HG03432 (cell line): Measurements from ENCODE around the gene UPB1.

Experiments
- ATAC-seq: cut with Tn5 transposase; IDR thresholded peaks from one replicate; pipeline ENCODE4 v1.9.1; 2021; ENCODE audit warnings: mild to moderate bottlenecking, moderate library complexity; ENCODE audit not compliant: unreplicated experiment

The UPB1 gene

DNA sequence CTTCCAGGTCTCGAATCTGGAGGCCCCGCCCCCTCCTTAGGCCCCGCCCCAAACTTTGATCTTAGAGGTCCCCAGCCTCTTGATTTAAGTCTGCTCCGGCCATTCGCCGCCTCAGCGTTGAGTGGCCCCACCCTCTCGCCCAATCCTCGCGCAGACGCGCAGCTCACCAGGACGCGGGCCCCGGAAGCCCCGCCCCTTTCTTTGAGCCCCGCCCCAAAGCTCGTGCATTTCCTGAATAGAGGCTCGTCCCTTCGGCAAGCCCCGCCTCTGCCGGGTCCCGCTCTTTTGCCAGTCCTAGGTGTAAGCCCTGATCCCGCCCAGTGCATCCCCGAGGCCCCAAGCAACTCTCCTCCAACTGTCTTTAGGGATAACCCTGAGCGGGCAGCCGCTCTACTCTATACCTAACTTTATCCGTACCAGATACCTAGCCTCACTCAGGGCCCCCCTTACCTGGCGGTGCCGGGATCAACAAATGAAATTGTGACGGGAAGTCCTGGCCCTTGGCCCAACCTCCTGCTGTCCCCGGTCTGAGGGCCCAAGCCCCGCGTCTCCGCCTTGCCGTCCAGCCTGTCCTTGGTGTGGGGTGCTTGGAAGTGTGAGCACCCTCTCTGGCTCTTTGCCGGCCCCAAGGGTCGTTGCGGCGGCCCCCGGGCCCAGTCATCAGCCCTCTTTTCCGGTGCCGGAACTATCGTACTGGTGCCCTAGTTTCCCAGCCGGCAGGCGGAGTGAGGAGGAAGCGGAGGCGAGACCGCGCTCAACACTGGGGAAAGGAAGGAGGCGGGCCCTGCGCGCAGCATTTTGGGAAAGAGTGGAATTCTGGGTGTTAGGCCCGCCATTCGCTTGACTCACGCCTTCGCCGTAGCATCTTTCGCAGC lies 60.3 kb downstream of the UPB1 start, which contains the start of gene SNRPD3:
TSS of gene SNRPD3 (plus strand) at position 835 of the 875 bp plus-strand sequence. CDS start 1,676 bp downstream, outside the sequence.
- ATAC-seq, result peak; percentile 75

DNA sequence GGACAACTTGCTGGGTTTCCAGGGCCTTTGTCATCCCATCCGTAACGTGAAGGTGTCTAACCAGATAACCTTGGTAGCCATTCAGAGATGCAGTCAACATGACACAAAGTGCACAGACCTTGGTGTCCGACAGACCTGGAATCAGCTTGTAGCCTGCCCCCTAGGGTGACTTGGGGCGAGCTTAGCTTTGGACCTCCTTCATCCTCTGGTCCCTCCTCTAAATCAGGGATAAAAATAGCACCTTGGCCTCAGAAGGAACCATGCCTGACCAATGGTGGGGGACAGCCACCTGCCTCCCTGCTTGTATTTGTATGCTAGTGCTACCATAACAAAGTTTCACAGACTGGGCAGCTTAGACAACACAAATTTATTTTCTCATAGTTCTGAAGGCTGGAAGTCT lies 64.3 kb downstream of the UPB1 start:
- ATAC-seq, result no peak

DNA sequence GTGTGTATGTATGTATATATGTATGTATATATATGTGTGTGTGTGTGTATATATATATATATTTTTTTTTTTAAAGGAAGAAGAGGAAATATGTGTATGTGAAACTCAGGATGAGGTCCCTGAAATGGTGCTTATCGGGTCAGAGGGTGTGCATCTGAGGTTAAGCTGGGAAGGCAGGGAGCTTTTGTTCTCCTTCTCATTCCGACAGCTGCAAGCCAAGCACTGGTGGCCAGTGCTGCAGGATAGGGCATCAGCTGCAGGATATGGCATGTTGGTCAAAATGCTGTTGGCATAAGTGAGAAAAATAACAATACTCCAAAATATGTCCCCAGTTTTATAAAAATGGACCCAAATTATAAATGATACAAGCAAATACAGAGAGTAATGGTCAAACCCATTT lies 68.1 kb downstream of the UPB1 start:
- ATAC-seq, result no peak

DNA sequence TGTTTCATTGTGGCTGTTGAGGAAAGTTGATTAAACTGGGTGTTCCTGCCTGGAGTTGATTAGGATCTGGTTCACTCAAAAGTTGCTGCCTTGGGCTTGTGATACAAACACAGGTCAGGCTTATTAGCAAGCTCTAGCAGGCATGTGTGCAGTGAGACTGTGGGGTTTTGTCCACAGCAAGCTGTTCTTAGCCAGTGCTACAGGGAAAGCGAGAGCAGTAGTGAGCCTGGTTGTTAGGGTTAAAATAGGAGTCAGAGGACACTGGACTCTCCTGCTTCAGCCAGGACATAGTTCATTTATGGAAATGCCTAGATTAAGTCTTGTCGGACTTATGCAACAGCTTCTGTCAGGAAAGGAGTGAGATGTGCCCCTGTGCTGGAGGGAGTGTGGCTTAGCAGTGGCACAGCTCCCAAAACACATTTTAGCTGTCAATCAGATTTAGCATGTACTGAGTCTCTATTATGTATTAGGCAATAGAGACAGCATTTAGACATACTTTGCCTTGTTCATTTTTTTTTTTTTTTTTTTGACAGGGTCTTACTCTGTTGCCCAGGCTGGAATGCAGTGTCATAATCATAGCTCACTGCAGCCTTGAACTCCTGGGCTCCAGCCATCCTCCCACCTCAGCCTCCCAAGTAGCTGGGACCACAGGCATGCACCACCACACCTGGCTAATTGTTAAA lies 69.4 kb downstream of the UPB1 start:
- no peak for ATAC-seq

DNA sequence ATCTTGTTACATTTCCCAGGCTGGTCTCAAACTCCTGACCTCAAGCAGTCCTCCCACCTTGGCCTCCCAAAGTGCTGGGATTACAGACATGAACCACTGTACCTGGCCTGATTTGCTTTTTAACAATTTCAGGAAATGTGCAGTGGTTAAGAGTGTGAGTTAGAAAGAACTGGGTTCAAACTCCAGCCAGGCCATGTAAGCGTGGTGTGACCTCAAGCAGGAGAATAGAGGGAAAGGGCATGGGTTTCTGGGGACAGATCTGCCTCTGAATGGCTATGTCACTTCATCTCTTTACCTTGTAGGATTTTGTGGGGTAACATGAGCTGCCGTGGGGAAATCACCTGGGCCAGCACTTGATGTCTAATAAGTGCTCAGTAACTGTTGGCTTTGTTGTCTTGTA lies 69.9 kb downstream of the UPB1 start:
- no peak for ATAC-seq

DNA sequence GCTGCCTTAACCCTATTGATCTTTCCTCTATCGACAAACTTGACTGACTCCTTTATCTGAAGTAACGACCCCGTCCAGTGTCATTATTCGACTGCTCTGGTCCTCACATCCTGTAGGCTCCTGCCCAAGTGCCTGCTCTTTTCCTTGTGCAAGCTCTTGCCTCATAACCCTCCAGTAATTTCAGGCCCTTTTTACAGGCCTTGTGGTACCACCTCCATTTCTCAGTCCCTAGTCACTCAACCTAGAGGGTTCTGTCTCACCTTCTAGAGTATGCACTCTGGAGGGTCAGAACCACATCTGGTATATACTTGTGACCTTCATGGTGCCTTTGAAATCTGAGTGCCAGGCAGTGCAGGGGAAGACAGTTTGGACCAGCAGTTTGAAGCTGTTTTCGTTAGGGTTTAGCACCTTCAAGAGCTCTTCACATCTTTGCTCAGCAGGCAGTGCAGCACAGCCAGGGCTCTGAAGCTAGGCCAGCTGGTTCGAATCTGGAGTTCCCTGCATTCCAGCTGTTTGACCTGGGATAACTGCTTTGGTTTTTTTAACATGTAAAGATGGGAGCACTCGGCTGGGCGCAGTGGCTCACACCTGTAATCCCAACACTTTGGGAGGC lies 71.9 kb downstream of the UPB1 start:
- no peak for ATAC-seq

DNA sequence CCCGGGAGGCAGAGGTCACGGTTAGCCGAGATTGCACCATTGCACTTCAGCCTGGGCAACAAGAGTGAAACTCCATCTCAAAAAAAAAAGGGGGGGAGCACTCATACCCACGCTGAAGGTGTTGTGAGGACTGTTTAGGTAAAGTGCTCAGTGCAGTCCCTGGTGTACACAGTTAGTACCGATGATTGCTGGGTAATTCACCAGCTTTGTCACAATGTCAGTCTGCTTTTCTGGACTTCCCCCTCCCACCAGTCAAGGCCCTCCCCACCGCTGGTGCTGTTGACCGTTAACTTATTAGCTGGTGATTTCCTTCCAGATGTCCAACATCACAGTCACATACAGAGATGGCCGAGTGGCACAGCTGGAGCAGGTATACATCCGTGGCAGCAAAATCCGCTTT lies 72.5 kb downstream of the UPB1 start:
- no peak for ATAC-seq

DNA sequence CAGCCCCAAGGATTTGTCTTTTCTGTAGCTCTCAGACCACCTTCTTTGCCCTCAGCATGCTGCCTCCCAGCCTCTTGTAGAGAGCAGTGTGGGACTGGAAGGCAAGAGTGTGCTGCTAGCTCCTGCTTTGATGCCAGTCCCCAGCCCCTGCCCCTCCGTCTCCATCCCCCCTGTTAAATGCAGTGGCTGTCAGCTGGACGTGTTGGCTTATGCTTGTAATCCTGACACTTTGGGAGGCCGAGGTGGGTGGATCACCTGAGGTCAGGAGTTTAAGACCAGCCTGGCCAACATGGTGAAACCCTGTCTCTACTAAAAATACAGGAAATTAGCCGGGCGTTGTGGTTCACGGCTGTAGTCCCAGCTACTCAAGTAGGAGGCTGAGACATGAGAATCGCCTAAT lies 76.1 kb downstream of the UPB1 start:
- ATAC-seq, result no peak

DNA sequence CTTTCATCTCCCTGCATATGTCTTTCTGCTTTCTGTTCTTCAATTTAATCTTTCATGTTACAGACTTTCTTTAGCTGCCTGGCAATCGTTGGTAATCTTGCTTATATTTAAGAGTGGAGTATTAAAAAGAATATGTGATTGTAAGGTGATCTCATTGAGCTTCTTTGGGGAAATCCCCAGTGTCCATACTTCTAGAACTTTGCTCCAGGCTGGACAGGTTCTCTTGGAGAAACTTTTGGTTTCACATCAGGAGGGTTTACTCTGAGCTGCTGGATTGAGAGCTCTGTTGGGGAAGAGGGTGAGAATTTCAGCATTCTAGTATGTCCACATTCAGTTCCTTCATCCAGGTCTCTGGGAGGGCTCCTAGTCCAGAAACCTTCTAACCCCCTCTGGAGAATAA lies 81.6 kb downstream of the UPB1 start:
- ATAC-seq, result no peak
